AG09319 (cell line): Measurements from ENCODE around the gene TTC13.

Experiments used
- DNase-seq: peaks from one replicate; pipeline ENCODE4 v3.0.0-alpha.2; 2010; ENCODE audit warnings: low read depth; ENCODE audit errors: extremely low read depth
- TF ChIP-seq, protein P1 (sequence below): IDR thresholded peaks from 2 replicates; pipeline ENCODE4 v1.5.1; 2011; ENCODE audit warnings: low read depth, mild to moderate bottlenecking, inconsistent platforms, low read length, moderate library complexity

TTC13 gene

DNA sequence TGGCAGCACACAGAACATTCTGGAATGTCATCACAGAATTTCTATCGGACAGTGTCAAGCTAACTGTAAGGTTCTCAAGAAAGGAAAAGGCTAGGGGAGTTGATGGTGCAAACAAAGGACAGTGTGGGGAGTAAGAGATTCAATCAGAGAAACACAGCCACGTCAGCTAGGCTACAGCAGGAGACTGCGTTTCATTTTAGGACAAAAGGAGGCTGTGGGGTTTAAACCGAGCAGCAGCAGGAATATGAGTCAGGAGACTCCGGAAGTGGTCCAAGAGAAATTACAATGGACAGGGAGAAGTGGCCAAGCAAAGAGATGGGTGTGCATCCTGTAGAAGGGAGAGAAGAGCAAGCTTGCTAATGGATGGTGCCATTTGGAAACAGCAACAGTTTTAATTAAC lies 72.9 kb downstream of the TTC13 start:
- DNase-seq, result no peak
- TF ChIP-seq, protein P1, sequence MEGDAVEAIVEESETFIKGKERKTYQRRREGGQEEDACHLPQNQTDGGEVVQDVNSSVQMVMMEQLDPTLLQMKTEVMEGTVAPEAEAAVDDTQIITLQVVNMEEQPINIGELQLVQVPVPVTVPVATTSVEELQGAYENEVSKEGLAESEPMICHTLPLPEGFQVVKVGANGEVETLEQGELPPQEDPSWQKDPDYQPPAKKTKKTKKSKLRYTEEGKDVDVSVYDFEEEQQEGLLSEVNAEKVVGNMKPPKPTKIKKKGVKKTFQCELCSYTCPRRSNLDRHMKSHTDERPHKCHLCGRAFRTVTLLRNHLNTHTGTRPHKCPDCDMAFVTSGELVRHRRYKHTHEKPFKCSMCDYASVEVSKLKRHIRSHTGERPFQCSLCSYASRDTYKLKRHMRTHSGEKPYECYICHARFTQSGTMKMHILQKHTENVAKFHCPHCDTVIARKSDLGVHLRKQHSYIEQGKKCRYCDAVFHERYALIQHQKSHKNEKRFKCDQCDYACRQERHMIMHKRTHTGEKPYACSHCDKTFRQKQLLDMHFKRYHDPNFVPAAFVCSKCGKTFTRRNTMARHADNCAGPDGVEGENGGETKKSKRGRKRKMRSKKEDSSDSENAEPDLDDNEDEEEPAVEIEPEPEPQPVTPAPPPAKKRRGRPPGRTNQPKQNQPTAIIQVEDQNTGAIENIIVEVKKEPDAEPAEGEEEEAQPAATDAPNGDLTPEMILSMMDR, result no peak

DNA sequence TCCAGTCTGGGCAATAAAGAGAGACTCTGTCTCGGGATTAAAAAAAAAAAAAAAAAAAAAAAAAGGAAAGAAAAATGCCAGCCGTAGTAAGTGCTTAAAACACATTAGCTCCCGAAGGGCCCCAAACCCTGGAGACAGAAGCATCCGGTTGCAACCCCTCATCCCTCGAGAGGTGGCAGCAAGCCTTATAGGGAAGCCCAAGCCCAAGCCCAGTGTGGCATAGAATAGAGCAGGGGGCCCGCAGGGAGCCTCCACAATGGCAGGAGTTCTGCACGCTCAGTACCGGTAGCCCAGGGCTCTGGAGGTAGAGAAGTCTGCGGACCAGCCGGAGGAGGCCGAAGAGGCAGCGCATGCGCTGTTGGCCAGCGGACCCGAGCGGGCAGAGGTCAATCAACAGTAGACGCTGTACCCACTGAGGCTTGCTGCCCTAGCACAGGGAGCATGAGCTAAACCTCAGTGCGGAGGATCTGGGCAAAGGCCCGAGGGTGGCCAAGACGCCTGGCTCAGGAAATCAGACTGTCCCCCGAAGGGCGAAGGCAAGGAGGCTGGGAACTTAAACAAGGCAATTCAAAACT lies 76.2 kb downstream of the TTC13 start:
- DNase-seq, result no peak
- TF ChIP-seq, protein P1, result no peak

DNA sequence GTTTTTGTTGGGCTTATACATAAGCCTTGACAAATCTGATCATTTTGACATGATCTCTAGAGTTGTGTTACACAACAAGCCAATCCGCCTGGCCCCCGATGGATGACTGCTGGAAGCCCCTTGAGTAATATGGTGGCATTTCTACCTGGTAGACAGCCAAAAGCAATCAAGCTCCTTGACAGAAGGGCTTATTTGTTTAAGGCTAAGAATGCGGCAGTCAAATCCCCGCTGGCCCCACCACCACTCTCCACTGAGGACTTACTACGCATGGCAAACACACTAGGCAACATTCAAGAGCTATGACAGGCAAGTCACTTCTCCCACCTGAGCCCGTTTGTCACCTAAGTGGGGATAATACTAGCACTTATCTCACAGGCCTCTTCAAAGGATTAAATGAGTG lies 77.0 kb downstream of the TTC13 start:
- DNase-seq, result no peak
- TF ChIP-seq, protein P1, result no peak

DNA sequence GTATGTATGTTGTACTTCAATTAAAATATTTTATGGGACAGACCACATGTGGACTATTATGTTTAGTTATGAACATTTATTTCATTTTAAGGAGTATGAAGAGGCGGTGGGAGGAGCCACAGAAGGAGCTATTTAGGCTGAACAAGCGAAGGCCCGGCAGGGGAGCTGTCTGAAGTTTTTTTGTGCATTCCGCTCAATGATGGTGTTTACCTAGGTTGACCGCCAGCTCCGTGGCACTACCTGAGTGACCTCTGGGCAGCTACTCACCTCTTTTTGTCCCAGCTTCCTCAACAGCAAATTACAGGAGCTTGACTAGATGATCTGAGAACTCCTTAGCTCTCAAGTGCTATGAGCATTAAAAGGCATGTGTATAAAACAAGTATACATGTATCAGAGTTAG lies 77.7 kb downstream of the TTC13 start:
- TF ChIP-seq, protein P1, result no peak
- DNase-seq, result no peak

DNA sequence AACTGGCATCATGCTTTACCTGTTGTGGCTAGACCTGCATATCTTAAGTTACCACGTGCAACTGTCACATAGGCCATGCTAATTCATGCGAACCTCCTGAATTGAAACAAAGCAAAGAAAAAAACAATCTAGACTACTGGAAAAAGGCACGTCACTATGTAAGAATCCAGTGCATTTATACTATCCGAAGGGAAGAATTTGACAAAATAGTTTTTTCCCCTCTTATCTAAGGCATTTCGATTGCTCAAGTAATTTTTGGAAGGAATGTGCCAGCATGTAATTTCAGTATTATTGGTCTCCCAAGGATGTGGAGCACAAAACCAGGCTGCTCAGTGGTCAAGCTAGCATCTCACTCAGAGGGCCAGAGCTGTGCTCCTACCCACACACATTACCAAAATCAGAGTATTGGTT lies 78.8 kb downstream of the TTC13 start:
- TF ChIP-seq, protein P1, result no peak
- peak; percentile 47 for DNase-seq

DNA sequence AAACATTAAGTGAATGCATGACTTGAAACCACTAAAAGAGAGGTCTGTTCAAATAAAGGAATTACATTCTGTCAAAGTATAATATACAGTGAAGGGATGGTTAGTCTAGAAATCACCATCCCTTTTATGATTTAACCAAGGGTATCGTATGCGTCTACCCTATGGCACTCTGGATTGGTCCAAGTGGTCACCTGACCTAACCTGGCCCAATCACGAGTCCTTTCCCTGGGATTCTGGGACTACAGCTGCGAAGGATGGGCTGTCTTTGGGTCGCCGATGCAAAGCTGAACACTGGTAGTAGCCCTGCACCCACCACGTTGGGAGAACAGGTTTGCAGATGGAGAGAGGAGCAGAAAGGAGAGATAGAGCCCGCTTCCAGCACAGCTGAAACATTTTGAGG lies 79.9 kb downstream of the TTC13 start:
- TF ChIP-seq, protein P1, result no peak
- DNase-seq, result no peak

DNA sequence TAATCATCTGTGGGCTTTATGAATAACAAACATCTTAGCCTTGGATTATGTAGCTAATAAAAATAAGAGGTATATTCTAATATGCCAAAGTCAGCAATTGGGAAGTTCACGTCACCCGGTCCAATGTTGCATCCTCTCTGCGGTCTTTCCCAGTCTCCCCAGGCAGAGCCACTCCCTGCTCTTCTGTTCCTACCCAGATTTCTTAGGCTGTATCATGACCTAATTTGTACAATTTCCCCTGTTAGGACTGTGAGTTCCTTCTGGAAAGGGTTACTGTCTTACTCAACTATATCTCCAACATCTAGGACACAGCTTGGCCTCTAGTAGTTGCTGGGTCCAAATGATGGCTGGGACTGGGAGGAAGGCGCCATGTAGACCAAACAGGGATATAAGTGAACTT lies 80.5 kb downstream of the TTC13 start:
- TF ChIP-seq, protein P1, result no peak

More for the DNA sequence above, 80.5 kb downstream of the TTC13 start:
- no peak for DNase-seq
